HL-60 (cell line): ENCODE measurements around the gene TRUB2.

ENCODE experiments used
- DNase-seq, 2 experiments: peaks; one replicate each; pipeline ENCODE4 v3.0.0-alpha.2; 2010 to 2020; ENCODE audit warnings: low read depth in 1 of 2, low spot score in 1 of 2
- H3K27ac ChIP-seq: fragments of 250-450 bp; sonication (Bioruptor Pico); replicated peaks from 2 replicates; pipeline ENCODE4 v1.5.1; 2020; ENCODE audit warnings: mild to moderate bottlenecking, moderate library complexity
- H3K27me3 ChIP-seq: fragments of 250-450 bp; sonication (Bioruptor Pico); 2 replicates; pipeline ENCODE4 v1.5.1; 2021; ENCODE audit warnings: mild to moderate bottlenecking, moderate library complexity; ENCODE audit not compliant: insufficient read depth, poor library complexity, severe bottlenecking
- H3K4me3 ChIP-seq: replicated peaks from 2 replicates; pipeline ENCODE4 v1.5.1; 2011; ENCODE audit warnings: mild to moderate bottlenecking, control low read depth, low read length; ENCODE audit not compliant: insufficient read depth
- GABPA ChIP-seq: IDR thresholded peaks from 2 replicates; pipeline ENCODE4 v1.6.1; 2012; ENCODE audit warnings: low read depth
- POLR2AphosphoS5 ChIP-seq: IDR thresholded peaks from 2 replicates; pipeline ENCODE4 v1.6.1; 2012; ENCODE audit warnings: low read depth
- SPI1 ChIP-seq: IDR thresholded peaks from 2 replicates; pipeline ENCODE4 v1.6.1; 2012; ENCODE audit warnings: low read depth, mild to moderate bottlenecking, borderline replicate concordance
- TF ChIP-seq, protein P1 (sequence below): IDR thresholded peaks from 2 replicates; pipeline ENCODE4 v1.6.1; 2012; ENCODE audit warnings: low read depth; ENCODE audit not compliant: insufficient replicate concordance
- TF ChIP-seq, protein P2 (sequence below): IDR thresholded peaks from one replicate; pipeline ENCODE4 v1.5.1; 2011; ENCODE audit warnings: low read length, control low read depth, inconsistent platforms; ENCODE audit not compliant: insufficient read depth

The TRUB2 gene

DNA sequence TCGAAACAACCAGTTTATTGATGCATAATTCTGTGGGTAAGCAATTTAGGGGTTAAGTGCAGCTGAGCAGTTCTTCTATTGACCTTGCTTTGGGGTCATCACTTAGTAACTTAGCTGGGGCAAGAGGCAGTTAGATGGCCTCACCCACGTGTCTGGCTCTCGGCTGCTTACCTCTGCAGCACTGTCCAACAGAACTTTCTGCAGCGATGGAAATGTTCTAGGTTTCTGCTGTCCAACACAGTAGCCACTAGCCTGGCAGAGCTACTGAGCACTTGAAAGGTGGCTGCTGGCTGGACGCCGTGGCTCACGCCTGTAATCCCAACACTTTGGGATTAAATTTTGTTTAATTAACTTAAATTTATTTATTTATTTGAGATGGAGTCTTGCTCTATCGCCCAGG, 35.8 kb upstream of the TRUB2 start:
- H3K27ac ChIP-seq, result no peak overlapping the region
- no peak for DNase-seq
- TF ChIP-seq, protein P1, sequence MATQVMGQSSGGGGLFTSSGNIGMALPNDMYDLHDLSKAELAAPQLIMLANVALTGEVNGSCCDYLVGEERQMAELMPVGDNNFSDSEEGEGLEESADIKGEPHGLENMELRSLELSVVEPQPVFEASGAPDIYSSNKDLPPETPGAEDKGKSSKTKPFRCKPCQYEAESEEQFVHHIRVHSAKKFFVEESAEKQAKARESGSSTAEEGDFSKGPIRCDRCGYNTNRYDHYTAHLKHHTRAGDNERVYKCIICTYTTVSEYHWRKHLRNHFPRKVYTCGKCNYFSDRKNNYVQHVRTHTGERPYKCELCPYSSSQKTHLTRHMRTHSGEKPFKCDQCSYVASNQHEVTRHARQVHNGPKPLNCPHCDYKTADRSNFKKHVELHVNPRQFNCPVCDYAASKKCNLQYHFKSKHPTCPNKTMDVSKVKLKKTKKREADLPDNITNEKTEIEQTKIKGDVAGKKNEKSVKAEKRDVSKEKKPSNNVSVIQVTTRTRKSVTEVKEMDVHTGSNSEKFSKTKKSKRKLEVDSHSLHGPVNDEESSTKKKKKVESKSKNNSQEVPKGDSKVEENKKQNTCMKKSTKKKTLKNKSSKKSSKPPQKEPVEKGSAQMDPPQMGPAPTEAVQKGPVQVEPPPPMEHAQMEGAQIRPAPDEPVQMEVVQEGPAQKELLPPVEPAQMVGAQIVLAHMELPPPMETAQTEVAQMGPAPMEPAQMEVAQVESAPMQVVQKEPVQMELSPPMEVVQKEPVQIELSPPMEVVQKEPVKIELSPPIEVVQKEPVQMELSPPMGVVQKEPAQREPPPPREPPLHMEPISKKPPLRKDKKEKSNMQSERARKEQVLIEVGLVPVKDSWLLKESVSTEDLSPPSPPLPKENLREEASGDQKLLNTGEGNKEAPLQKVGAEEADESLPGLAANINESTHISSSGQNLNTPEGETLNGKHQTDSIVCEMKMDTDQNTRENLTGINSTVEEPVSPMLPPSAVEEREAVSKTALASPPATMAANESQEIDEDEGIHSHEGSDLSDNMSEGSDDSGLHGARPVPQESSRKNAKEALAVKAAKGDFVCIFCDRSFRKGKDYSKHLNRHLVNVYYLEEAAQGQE, result no peak
- TF ChIP-seq, protein P2, sequence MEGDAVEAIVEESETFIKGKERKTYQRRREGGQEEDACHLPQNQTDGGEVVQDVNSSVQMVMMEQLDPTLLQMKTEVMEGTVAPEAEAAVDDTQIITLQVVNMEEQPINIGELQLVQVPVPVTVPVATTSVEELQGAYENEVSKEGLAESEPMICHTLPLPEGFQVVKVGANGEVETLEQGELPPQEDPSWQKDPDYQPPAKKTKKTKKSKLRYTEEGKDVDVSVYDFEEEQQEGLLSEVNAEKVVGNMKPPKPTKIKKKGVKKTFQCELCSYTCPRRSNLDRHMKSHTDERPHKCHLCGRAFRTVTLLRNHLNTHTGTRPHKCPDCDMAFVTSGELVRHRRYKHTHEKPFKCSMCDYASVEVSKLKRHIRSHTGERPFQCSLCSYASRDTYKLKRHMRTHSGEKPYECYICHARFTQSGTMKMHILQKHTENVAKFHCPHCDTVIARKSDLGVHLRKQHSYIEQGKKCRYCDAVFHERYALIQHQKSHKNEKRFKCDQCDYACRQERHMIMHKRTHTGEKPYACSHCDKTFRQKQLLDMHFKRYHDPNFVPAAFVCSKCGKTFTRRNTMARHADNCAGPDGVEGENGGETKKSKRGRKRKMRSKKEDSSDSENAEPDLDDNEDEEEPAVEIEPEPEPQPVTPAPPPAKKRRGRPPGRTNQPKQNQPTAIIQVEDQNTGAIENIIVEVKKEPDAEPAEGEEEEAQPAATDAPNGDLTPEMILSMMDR, result no peak
- TF ChIP-seq SPI1, result no peak
- TF ChIP-seq POLR2AphosphoS5, result no peak
- TF ChIP-seq GABPA, result no peak

DNA sequence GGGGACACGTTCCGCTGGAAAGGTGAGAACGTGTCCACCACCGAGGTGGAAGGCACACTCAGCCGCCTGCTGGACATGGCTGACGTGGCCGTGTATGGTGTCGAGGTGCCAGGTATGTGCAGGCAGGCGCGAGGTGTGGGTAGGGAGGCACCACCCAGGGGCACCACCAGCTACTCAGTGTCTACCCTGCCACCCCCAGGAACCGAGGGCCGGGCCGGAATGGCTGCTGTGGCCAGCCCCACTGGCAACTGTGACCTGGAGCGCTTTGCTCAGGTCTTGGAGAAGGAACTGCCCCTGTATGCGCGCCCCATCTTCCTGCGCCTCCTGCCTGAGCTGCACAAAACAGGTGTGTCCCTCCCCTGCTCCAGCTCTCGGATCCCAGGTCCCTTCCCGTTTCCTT, 33.2 kb upstream of the TRUB2 start:
- Histone ChIP-seq H3K27me3 (no peaks in the 10 kb centered on the region), H3K27ac (no peak overlapping the region), H3K4me3 (no peak overlapping the region)
- no peak for DNase-seq
- TF ChIP-seq SPI1 (no peak), POLR2AphosphoS5 (no peak), GABPA (no peak)
- TF ChIP-seq, protein P2, result no peak
- TF ChIP-seq, protein P1, result no peak

More for the DNA sequence above, 35.8 kb upstream of the TRUB2 start:
- Histone ChIP-seq H3K27me3 (no peaks in the 10 kb centered on the region), H3K4me3 (no peak overlapping the region)

DNA sequence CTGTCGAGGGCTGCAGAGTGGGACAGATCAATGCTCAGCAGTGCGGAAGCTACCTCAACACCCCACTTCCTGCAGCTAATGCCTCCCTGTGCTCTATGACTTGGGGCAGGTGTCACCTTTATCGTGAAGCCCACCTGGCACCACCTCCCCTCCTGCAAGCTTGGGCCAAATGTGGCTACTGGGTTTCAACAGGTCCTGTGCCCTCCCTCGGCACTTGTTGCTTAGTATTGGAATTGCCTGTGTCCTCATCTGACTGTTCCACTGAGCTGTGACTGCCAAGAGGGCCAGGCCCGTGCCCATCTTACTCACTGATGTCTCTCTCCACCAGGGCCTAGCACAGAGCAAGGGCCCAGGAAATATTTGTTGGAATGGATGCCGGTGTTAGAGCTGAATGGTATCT, 27.5 kb upstream of the TRUB2 start:
- Histone ChIP-seq H3K27ac (no peak overlapping the region), H3K4me3 (no peak overlapping the region), H3K27me3 (no peaks in the 10 kb centered on the region)
- TF ChIP-seq POLR2AphosphoS5, result no peak
- no peak for TF ChIP-seq SPI1
- DNase-seq, result no peak

DNA sequence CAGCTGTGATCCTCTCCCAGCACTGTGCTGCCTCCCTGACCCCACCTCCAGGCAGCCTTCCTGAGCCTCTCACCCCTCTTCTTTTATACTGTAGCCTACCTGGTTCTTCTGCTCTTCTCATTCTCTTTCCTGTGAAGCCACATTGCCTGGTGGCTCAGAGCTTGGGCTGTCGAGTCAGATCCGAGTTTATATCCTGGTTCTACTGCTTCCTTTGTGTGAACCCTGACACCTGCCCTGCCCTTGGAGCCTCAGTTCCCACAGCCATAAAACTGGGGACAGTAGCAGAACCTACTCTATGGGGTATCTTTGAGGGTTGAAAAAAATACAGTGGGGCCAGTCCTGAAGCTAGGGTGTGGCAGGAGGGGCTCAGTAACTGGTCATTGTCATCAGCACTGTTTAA, 26.9 kb upstream of the TRUB2 start:
- no peak for TF ChIP-seq POLR2AphosphoS5
- TF ChIP-seq SPI1, result no peak
- TF ChIP-seq, protein P2, result no peak
- TF ChIP-seq GABPA, result no peak
- TF ChIP-seq, protein P1, result no peak
- no peaks in the 10 kb centered on the region for H3K27me3 ChIP-seq
- H3K27ac ChIP-seq, result no peak overlapping the region
- no peak for DNase-seq
- H3K4me3 ChIP-seq, result no peak overlapping the region
